Cardiac muscle cell (in vitro differentiated cells and primary cell): ENCODE results near the gene SLC35E2B. TPM values are rescaled to one million over a fixed set of nuclear protein-coding genes. Genes with fewer than 3 reads are reported as not detected.
A peak's percentile ranks its signal among the peaks of the same experiment; 100 is the strongest.

Source experiments
- DNase-seq, 2 donors: peaks; one replicate each; pipeline versions ENCODE4 v3.0.0 to v3.0.0-alpha.2; 2010 to 2017; ENCODE audit warnings: low read depth in 1 of 2, low spot score in 1 of 2
- H3K27ac ChIP-seq: fragments of 200-600 bp; sonication (generic); 2 replicates; pipeline ENCODE4 v1.5.1; 2016
- H3K27me3 ChIP-seq: fragments of 200-600 bp; sonication (generic); 2 replicates; pipeline ENCODE4 v1.6.0; 2016; ENCODE audit warnings: control low read depth
- H3K36me3 ChIP-seq: fragments of 200-600 bp; sonication (generic); 2 replicates; pipeline ENCODE4 v1.5.1; 2016; ENCODE audit warnings: control low read depth
- H3K4me1 ChIP-seq: fragments of 200-600 bp; sonication (generic); 2 replicates; pipeline ENCODE4 v1.8.1; 2017; ENCODE audit warnings: low read depth, mild to moderate bottlenecking, mixed run types
- H3K4me3 ChIP-seq: fragments of 200-600 bp; sonication (generic); 2 replicates; pipeline ENCODE4 v1.5.1; 2016; ENCODE audit warnings: mild to moderate bottlenecking
- H3K9me3 ChIP-seq: fragments of 200-600 bp; sonication (generic); 2 replicates; pipeline ENCODE4 v1.5.1; 2017; ENCODE audit warnings: low read depth, mild to moderate bottlenecking, control low read depth
- CTCF ChIP-seq: IDR thresholded peaks from 2 replicates; pipeline ENCODE4 v1.5.1; 2012; ENCODE audit warnings: low read depth, mild to moderate bottlenecking, low read length
- polyA plus RNA-seq: library from polyadenylated mRNA; unstranded; fragments of >200 nt; fragmentation: Nextera tagmentation; extraction: Ambion mirVana; gene quantifications from 2 replicates; pipeline ENCODE4 v1.2.1, GENCODE V29; 2016
- total RNA-seq: library from RNA; depleted of rRNA; stranded (reverse); fragments of >200 nt; gene quantifications from 2 replicates; pipeline ENCODE4 v1.2.3, GENCODE V29; 2016

The SLC35E2B gene
- total and polyA plus RNA-seq, 2 experiments from 2014 or later: 30.7 to 74.6 TPM

- H3K4me1 ChIP-seq: peaks cover 7% of the 10 kb centered on the region
- no peaks in the 10 kb centered on the region for H3K9me3 ChIP-seq
- peak overlapping the region; percentile 83 for H3K4me3 ChIP-seq
- H3K27me3 ChIP-seq: no peaks in the 10 kb centered on the region
- no peak for DNase-seq
- peaks cover 6% of the 10 kb centered on the region for H3K36me3 ChIP-seq
- TF ChIP-seq CTCF: no peak
- H3K27ac ChIP-seq: no peak overlapping the region
These were observed 79.0 kb downstream of the SLC35E2B start for GRCh38 chr1:1613509-1614082.

- no peaks in the 10 kb centered on the region for H3K36me3 ChIP-seq
- no peak overlapping the region for H3K27ac ChIP-seq
- no peak for TF ChIP-seq CTCF
- no peaks in the 10 kb centered on the region for H3K9me3 ChIP-seq
- no peak for DNase-seq
- peaks cover 7% of the 10 kb centered on the region for H3K4me1 ChIP-seq
- H3K27me3 ChIP-seq: no peaks in the 10 kb centered on the region
- no peak overlapping the region for H3K4me3 ChIP-seq
These were observed 80.5 kb downstream of the SLC35E2B start for GRCh38 chr1:1612104-1612400.

- peaks cover 7% of the 10 kb centered on the region for H3K4me1 ChIP-seq
- no peak overlapping the region for H3K27ac ChIP-seq
- H3K9me3 ChIP-seq: no peaks in the 10 kb centered on the region
- no peak overlapping the region for H3K4me3 ChIP-seq
- TF ChIP-seq CTCF: no peak
- DNase-seq: no peak
- H3K27me3 ChIP-seq: no peaks in the 10 kb centered on the region
- H3K36me3 ChIP-seq: no peaks in the 10 kb centered on the region
These were observed 81.8 kb downstream of the SLC35E2B start for GRCh38 chr1:1610796-1611195.

- H3K4me3 ChIP-seq: no peak overlapping the region
- H3K36me3 ChIP-seq: no peaks in the 10 kb centered on the region
- no peaks in the 10 kb centered on the region for H3K9me3 ChIP-seq
- H3K27ac ChIP-seq: no peak overlapping the region
- H3K27me3 ChIP-seq: peaks cover 3% of the 10 kb centered on the region
- H3K4me1 ChIP-seq: peaks cover 7% of the 10 kb centered on the region
- DNase-seq: no peak
- TF ChIP-seq CTCF: no peak
These were observed 82.6 kb downstream of the SLC35E2B start for GRCh38 chr1:1609822-1610485.

Other genes with a start within 250 kb of the SLC35E2B start
- 0.21 and 0.28 TPM in 2 replicates for gene ATAD3C, start 243.1 kb downstream of the SLC35E2B start, total RNA-seq
- gene ATAD3C, start 243.1 kb downstream of the SLC35E2B start, polyA plus RNA-seq: 0.49 and 0.53 TPM in 2 replicates
- 28.1 and 37.4 TPM in 2 replicates for gene ATAD3B, start 221.0 kb downstream of the SLC35E2B start, total RNA-seq
- gene ATAD3B, start 221.0 kb downstream of the SLC35E2B start, polyA plus RNA-seq: 25.8 and 30.2 TPM in 2 replicates
- 61.7 and 79.7 TPM in 2 replicates for gene ATAD3A, start 180.6 kb downstream of the SLC35E2B start, total RNA-seq
- 74.8 and 77.9 TPM in 2 replicates for gene ATAD3A, start 180.6 kb downstream of the SLC35E2B start, polyA plus RNA-seq
- gene TMEM240, start 152.2 kb downstream of the SLC35E2B start, total RNA-seq: 8.1 and 26.0 TPM in 2 replicates
- gene TMEM240, start 152.2 kb downstream of the SLC35E2B start, polyA plus RNA-seq: 6.2 and 10.4 TPM in 2 replicates
- 97.3 and 131 TPM in 2 replicates for gene SSU72, start 117.9 kb downstream of the SLC35E2B start, total RNA-seq
- 172 and 202 TPM in 2 replicates for gene SSU72, start 117.9 kb downstream of the SLC35E2B start, polyA plus RNA-seq
- gene FNDC10, start 92.7 kb downstream of the SLC35E2B start, total RNA-seq: 30.9 and 46.5 TPM in 2 replicates
- 34.1 and 62.3 TPM in 2 replicates for gene FNDC10, start 92.7 kb downstream of the SLC35E2B start, polyA plus RNA-seq
- 191 and 248 TPM in 2 replicates for gene MIB2, start 77.3 kb downstream of the SLC35E2B start, total RNA-seq
- gene MIB2, start 77.3 kb downstream of the SLC35E2B start, polyA plus RNA-seq: 160 and 168 TPM in 2 replicates
- gene MMP23B, start 60.6 kb downstream of the SLC35E2B start, total RNA-seq: 23.6 and 30.0 TPM in 2 replicates
- gene MMP23B, start 60.6 kb downstream of the SLC35E2B start, polyA plus RNA-seq: 11.3 and 14.1 TPM in 2 replicates
- 16.8 and 22.2 TPM in 2 replicates for gene CDK11B, start 33.8 kb downstream of the SLC35E2B start, total RNA-seq
- 16.6 and 17.9 TPM in 2 replicates for gene CDK11B, start 33.8 kb downstream of the SLC35E2B start, polyA plus RNA-seq
- gene CDK11A, start 31.6 kb upstream of the SLC35E2B start, total RNA-seq: 6.1 and 13.2 TPM in 2 replicates
- 12.4 and 16.6 TPM in 2 replicates for gene CDK11A, start 31.6 kb upstream of the SLC35E2B start, polyA plus RNA-seq
- gene NADK, start 85.7 kb upstream of the SLC35E2B start, total RNA-seq: 49.2 and 71.2 TPM in 2 replicates
- 42.7 and 45.2 TPM in 2 replicates for gene NADK, start 85.7 kb upstream of the SLC35E2B start, polyA plus RNA-seq
- gene GNB1, start 198.3 kb upstream of the SLC35E2B start, total RNA-seq: 85.5 and 93.5 TPM in 2 replicates
- 185 and 196 TPM in 2 replicates for gene GNB1, start 198.3 kb upstream of the SLC35E2B start, polyA plus RNA-seq
- 0.63 TPM in 1 of 2 replicates, not detected in the other for gene CALML6, start 222.5 kb upstream of the SLC35E2B start, total RNA-seq
- gene CALML6, start 222.5 kb upstream of the SLC35E2B start, polyA plus RNA-seq: 0.28 TPM in 1 of 2 replicates, not detected in the other
- 6.9 and 7.1 TPM in 2 replicates for gene TMEM52, start 226.5 kb upstream of the SLC35E2B start, total RNA-seq
- gene TMEM52, start 226.5 kb upstream of the SLC35E2B start, polyA plus RNA-seq: 4.2 and 16.6 TPM in 2 replicates